Measurements from ENCODE around the gene SUMO4.

Gene SUMO4

DNA sequence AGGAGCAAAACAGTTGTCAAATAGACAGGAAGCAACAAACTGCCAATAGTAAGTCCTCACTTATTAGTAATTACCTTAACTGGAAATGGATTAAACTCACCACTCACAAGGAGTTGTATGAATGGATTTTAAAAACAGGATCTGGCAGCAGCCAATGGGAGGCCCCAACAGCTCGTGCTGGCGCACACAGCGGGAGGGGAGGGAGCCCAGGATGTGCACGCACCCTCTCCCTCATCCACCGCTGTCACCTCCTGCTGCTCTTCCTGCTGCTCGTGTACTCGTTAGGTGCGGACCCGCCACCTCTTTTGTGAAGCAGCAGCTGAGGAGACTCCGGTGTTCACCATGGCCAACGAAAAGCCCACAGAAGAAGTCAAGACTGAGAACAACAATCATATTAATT is at the start of gene SUMO4:
Gene SUMO4 (plus strand): TSS at position 213 of the 400 bp plus-strand sequence. CDS start 130 bp downstream, at position 343.
- DNase-seq, result no peak

DNA sequence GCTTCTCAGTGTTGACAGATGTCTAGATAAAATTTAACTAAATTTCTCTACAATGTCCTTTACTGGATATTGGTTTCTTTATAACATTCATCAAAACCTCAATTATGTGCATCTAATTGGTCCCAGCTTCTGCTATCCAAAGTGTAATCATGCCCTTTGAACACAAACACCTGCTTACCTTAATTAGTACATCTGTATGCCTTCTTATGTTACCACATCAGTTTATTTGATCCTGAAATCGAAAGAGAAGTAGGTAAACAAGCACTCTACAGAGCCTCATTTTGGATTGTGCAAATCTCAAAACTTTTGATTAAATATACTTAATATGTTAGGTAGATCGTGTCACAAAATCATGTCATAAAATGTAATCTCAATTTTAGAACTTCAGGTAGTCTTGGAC is 46.1 kb upstream of the SUMO4 start:
- DNase-seq, result no peak

DNA sequence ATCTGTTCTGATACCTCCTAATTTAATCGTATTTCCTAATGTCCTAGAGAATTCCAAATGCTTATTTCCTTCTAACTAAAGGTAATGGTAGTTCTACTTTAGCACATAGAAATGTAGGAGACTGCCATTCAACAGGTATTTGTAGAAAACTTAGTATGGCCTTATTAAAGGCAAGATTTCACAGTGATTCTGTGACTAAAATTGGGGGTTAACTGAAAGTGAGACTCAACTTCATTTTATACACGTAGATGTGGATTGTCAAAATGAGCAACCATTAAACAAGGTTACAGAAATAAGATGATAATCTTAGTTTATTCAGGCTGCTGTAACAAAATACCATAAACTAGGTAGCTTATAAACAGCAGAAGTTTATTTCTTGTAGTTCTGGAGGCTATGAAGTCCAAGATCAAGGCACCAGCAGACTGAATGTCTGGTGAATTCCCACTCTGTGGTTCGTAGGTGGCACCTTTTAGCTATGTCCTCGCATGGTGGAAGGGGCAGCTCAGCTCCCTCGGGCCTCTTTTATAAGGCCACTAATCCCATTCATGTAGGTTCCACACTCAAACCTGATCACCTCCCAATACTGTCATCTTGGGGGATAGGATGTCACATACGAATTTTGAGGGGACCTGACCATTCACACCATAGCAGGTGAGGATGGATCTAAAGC is 43.8 kb upstream of the SUMO4 start:
- DNase-seq, result no peak

DNA sequence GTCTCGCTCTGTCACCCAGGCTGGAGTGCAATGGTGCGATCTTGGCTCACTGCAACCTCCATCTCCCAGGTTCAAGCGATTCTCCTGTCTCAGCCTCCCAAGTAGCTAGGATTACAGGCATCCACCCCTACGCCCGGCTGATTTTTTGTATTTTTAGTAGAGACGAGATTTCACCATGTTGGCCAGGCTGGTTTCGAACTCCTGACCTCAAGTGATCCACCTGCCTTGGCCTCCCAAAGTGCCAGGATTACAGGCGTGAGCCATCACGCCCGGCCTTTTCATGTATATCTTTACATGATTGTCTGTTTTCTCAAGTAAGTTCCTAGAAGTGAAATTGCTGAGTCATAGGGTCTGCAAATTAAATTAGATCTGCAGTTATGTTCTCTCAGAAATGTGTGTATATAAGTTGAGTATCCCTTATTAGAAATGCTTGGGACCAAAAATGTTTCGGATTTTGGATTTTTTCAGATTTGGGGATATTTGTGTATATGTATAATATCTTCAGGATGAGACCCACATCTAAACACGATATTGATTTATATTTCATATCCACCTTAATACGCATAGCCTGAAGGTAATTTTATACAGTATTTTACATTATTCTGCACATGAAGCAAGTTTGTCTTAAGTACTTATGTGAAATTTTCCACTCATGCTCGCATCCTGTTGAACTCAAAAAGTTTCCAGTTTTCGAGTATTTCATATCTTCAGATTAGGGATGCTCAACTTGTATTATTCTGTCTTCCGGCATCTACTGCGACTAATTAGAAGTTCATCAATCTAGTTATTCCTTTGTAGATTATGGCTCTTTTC is 42.1 kb upstream of the SUMO4 start:
- DNase-seq, result no peak

DNA sequence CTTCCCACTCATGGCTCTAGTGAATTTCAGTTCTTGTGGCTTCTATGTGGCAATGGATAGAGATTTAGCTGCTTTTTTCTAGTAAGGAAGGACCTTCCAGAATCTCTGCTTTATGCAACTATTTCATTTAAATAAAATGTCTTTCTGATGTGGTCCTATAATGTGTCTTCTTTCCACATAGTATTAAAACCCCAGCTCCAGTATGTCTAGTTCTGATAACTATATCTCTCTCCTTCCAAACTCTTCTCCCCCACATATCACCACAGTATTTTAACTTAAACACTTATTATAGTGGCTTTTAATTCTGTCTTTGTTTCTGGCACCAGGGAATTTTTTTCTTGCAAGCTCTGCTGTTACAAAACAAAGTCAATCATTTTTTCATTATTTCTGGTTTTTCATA is 40.6 kb upstream of the SUMO4 start:
- DNase-seq, result no peak

DNA sequence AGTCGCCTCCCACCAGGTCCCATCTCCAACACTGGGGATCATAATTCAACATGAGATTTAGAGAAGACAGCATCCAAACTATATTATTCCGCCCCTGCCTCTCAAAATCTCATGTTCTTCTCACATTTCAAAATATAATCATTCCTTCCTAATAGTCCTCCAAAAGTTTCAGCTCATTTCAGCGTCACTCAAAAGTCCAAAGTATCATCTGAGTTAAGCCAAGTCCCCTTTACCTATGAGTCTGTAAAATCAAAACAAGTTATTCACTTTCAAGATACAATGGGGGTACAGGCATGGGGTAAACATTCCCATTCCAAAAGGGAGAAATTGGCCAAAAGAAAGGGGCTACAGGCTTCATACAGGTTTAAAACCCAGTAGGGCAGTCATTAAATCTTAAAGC is 39.5 kb upstream of the SUMO4 start:
- no peak for DNase-seq

DNA sequence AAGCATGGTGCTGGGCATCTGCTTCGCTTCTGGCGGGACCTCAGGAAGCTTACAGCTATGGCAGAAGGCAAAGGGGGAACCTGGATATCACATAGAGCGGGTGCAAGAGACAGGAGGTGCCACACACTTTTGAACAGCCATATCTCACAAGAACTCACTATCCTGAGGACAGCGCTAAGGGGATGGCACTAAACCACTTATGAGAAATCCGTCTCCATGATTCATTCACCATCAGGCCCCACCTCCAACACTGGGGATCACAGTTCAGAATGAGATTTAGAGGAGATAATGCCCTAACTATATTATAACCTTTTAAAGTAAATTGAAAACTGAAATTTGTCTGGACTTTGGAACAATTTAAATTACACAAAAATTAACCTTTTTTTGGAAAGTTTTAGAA is 37.8 kb upstream of the SUMO4 start:
- no peak for DNase-seq

DNA sequence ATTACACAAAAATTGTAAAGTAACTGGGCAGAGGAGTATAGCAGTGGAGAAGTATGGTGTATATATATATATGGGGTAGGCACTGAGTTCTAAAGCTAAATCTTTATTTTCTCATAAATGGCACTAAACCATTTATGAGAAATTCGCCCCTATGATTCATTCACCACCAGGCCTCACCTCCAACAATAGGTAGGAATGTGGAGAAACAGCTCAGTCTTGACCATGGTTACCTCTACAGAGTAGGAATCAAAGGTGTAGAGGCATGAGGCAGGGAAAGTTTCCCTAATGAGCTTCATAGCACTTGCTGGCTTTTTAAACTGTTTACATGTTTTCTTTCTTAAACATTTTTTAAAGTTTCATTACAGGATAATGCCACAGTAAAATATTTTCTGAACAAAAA is 36.9 kb upstream of the SUMO4 start:
- no peak for DNase-seq

DNA sequence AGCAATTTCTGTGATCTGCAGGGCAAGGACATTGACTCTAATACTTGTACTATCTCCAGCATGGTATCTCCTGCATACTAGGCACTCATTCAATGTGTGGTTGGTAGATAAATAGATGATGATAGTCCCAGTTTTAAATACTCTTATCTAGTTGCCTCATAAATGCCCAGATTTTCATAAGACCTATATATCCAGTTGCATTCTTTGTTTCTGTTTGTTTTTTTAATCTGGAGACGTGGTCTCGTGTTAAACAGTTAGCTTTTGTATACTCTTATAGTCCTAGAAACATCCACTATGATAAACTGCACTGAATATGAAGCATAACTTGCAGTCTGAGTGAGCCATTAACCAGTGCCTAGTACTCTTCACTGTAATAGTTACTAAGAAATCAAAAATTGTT is 35.5 kb upstream of the SUMO4 start:
- no peak for DNase-seq

DNA sequence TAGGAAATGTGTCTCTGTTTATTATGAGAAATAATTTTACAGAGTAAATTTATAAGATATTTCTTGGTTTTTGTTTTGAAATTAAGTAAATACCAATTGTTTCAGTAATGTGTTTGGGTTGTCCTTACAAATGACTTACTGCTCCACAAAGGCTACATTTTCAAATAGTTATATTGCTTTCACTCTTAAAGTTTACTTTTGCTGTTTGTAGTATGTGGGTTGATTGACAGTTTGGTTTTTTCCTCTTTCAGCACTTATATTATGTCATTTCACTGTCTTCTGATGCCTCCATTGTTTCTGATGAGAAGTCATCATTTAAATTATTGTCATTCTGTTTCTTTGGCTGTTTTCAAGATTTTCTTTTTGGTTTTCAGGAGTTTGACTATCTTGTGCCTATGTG is 34.9 kb upstream of the SUMO4 start:
- DNase-seq, result no peak

DNA sequence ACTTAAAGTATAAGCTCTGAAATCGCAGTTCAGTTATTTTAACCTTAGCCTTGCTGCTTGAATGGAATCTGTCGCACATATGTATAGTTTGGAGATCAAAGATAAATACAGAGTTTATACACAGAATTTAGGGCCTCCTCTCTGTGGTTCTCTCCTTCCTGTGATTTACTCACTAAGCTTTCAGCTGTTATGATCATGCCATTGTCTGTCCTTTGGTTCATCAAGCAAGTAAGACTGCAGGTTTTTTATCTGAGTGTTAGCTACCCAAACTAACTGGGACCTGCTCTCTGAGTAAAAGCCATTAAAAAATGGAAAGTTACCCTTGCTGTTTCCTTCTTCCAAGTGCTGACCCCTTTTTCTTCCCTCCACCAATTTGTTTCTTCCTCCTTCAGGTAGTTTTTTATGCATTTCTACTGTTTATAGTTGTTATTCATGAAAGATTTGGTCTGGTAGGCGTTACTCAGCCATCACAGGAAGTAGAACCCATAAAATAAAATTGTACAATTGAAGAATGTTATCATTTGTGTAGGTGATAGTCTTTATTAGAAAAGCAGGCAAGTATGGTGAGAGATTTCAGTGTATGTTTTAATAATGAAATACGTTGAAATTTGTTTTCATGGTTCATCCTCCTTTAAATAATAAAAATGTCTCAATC is 33.7 kb upstream of the SUMO4 start:
- DNase-seq, result no peak

DNA sequence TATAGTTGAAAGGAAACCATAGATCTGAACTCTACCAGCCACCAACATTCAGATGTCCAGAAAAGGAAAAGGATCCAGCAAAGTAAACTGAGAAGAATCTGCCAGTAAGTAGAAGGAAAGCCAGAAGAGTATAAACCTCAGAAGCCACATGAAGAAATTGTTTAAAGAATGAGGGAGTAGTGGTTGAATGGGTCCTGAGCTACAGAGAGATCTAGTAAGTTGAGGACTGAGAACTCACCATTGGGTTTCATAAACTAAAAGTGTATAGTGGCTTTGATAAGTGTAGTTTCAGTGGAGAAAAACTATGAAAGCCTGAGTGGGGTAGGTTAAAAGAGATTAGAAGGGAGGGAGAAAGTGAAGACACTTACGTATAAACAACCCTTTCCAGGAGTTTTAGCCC is 32.0 kb upstream of the SUMO4 start:
- DNase-seq, result no peak

DNA sequence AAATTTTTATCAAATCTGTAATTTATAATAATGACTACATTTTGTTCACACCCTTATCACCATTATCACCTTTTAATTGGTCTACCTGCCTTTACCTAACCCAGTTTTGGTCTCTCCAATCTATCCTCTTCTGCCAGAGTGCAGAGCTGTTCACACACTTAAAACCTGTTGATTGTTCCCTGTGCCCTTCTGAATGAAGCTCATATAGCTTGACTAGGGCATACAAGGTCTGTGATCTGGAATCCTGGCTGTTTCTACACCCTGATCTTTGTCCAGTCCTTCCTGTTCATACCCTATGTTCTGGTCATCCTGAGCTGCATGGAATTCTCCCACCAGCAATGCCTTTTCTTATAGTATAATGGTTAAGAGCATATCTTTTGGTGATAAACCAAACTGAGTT is 28.9 kb upstream of the SUMO4 start:
- DNase-seq, result no peak

DNA sequence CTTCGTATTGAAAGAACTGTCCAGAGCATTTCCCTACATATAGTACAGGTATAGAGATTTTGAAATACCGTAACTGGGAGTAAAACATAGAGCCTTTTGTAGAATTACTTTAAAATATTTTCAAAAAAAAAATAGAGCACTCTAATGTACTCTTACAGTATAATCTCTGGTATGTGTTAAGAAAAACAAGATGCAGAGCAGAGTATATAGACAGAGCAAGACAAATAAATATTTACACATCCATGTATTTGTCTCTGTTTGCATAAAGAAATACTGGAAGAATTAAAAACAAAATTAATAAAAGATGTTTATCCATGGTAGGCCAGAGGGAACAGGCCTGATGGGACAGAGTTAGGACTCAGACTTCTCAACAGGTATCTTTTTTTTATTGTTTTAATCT is 28.0 kb upstream of the SUMO4 start:
- DNase-seq, result no peak

DNA sequence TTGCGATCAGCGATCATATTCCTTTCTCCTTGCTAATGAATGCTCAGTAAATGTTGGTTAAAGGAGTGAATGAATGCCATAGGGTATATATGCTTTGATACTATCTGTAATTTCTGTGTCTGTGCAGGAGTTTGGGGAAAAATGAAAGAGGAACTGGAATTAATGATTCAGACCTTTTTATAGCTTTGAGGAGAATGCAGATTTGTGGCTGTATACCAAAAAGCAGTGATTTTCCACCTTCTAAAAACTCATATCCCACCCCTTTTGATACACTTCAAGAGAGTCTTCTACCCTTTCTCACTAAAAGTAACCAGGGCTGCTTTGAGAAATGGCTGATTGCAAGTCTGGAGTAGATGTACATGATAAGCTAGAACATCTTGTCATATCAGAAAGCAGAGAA is 26.6 kb upstream of the SUMO4 start:
- no peak for DNase-seq

DNA sequence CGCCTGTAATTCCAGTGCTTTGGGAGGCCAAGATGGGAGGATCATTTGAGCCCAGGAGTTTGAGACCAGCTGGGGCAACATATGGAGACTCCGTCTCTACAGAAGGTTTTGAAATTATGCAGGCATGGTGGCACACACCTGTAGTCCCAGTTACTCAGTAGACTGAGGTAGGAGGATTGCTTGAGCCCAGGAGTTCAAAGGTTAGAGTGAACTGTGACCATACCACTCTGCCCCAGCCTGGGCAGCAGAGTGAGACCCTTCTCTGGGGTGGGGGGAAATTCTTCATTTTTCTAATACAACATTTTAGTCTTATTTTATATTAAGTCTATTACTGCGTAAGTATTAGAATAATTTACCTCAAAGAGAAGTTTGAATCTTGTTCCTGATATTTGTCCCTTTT is 20.1 kb upstream of the SUMO4 start:
- no peak for DNase-seq

DNA sequence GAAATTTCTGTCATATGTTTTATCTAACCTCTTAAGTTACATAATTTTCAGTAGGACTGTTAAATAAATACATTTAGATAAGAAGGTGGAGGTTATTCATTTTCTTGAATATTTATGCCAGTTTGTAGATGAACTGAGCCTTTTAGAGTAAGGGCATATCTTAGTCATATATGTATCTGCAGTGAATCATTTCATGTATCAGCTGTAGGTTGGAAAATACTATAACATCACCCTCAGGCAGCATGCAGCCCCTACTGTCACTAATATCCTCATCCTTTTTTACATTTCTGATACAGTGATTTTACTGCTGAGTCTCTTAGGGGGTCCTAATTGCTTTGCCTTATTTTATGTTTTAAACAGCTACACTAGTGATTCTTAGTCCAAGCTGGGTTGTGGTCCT is 19.5 kb upstream of the SUMO4 start:
- no peak for DNase-seq

DNA sequence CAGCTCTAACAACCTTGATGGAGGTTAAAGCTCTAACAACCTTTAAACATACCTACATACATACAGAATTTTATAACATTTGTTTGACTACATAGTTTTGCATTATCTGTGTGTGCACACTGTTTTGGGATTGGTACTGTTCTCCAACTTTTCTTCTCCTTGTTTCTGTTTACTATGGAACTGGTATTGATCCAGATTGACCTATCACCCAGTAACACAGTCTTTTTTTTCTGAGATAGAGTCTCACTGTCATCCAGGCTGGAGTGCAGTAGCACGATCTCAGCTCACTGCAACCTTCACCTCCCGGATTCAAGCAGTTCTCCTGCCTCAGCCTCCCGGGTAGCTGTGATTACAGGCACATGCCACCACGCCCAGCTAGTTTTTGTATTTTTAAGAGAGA is 16.7 kb upstream of the SUMO4 start:
- DNase-seq, result no peak

DNA sequence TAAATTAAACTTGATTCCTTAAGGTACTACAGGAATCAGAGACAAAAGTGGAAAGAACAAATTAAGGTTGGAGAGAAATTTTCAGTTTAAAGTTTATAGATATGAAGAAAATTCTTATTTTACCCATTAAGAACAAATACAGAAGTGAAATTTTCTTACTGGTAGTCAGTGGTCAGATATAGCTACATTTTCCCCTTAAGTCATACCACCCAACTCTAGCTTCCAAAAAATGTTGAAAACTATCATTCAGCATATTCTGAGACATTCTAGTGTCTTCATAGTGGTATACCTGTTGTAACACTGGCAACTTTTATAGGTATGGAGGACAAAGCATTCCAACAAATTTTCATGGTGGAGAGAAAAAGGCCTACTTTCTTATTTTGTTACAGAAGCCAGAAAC is 15.6 kb upstream of the SUMO4 start:
- no peak for DNase-seq

DNA sequence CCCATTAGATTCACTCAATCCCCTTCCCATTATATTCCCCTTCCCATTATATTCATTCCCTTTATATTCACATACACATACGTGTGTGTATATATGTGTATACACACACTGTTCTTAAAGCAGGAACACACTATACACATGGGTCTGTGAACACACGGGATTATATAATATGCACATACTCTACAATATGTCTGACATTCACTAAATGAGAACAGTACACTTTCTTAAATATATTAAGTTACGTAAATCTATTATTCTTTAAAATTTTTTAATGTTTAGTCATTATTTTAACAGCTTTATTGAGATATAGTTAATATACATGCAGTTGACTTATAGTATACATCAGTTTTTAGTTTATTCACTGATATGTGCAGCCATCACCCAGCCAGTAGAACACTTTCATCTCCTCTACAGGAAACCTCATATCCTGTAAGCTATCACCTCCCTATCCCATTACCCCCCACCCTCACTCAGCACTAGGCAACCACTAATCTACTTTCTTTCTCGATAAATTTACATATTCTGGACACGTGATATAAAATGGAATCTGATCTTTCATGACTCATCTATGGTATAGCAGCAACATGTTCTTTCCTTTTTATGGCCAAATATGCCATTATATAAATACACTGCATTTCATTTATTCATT is 13.9 kb upstream of the SUMO4 start:
- DNase-seq, result no peak

DNA sequence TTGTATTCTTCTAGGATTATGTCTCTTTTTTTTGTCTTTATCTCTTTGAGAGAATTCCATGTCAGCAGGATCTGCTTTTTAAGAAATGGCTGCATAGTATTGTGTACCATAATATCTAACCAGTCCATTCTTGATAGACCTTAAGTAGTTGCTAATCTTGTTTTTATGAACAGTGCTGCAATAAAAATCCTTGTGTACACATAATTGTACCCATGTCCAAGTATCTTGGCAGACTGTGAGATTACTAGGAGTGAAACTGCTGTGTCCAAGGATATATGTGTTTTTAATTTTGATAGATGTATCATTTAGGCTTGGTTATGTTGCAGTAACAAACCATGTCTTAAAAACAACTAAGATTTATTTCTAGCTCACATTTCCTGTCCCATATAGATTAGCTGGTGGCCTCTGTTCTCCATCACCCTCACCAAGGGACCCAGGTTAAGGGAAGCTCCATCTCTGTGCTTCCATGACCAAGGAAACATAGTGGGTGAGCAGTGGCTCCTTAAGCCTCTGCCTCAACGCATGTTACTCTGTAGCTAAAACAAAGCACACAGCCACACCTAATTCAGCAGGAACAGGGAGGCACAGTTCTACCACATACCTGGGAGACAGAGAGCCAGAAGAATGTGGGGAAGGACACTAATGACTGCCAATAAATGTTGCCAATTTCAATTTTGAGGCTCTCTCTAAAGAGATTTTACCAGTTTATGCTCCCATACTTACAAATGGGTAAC is 12.1 kb upstream of the SUMO4 start:
- no peak for DNase-seq

DNA sequence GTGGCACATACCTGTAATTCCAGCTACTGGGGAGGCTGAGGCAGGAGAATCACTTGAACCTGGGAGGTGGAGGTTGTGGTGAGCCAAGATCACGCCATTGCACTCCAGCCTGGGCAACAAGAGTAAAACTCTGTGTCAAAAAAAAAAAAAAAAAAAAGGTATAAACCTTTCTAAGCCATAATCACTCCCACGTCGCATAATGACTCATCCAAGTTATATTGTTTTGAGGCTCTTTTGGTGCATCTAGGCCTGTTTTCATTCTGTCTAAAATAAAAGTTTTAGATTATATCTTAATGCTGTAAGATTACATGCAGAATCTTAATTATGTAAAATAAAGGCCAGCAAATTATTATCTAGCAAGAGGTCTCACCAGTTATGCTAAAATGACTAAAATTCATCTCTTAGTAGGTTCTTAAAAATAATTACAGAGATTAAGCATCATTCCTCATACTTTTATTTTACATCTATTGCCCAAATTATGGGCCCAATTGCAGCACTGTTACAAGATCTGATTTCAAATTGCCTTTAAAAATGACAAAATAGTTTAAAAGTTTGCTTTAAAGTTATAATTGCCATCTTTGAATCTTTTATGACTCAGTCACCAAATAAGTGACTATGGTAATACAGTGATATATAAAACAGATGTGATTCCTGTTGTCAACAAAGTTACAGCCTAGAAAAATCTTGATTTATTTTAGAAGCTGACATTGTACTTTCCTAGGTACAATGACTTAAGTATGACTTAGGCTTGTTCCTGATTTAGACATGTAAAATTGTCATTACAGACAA is 10.4 kb upstream of the SUMO4 start:
- no peak for DNase-seq

Measured in retina (tissue), 1 donor.